ENCODE measurements around the gene CTXN2.

The CTXN2 gene

GRCh38 chr15:48191574-48192225 is at the start of gene CTXN2:
CTXN2 (plus strand) TSS chr15:48191665; CDS start chr15:48201301, 9,636 bp downstream.
- no peak for DNase-seq (ENCODE audit: low spot score)

GRCh38 chr15:48143856-48144255 is 47.6 kb upstream of the CTXN2 start:
- DNase-seq (ENCODE audit: low spot score) = no peak

- DNase-seq (ENCODE audit: low spot score) = no peak
Observed at GRCh38 chr15:48144889-48145288, 46.6 kb upstream of the CTXN2 start.

GRCh38 chr15:48145923-48146322 is 45.5 kb upstream of the CTXN2 start:
- DNase-seq (ENCODE audit: low spot score) = no peak

- DNase-seq (ENCODE audit: low spot score) = no peak
Observed at GRCh38 chr15:48147358-48147757, 44.1 kb upstream of the CTXN2 start.

- DNase-seq (ENCODE audit: low spot score) = no peak
Observed at GRCh38 chr15:48149858-48150257, 41.6 kb upstream of the CTXN2 start.

DNA sequence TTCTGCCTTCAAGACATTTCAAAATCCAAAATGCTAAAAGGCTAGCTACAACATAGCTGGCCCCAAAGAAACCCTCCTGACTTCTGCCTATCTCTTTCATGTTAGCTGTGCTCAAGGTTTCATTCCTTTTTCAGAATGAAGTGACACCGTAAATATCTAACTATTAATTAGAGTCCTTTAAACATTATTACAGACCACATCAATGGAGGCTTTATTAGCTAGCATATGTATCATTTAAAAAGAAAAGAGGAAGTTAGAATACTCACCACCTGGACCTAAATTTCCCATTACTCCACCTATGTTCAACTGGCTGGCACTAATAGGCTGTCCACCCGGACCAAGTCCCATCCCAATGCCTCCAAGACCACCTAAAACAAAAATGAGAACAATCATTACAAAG is 37.9 kb upstream of the CTXN2 start:
- no peak for DNase-seq (ENCODE audit: low spot score)

DNA sequence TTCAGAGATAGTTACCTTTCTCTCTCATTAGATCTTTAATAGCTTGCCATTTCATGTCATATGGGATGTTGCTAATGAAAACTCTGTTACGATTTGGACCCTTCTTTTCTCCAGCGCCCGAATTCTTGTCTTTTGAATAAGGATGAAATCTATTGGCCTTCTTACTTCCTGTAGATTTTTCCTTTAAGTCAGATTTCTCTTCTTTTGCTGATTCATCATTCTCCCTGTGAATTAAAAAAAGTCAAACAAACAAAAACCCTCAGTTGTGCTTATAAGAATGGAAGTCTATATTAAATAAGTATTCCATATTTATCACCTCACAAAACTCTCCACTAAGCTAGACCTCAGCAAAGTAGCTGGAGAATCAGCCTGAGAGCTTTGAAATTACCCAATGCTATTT is 22.8 kb upstream of the CTXN2 start:
- no peak for DNase-seq (ENCODE audit: low spot score)

GRCh38 chr15:48170981-48171380 is 20.5 kb upstream of the CTXN2 start:
- DNase-seq (ENCODE audit: low spot score) = no peak

- no peak for DNase-seq (ENCODE audit: low spot score)
Observed at GRCh38 chr15:48175126-48175525, 16.3 kb upstream of the CTXN2 start.

- DNase-seq (ENCODE audit: low spot score) = no peak
Observed at GRCh38 chr15:48176112-48176511, 15.4 kb upstream of the CTXN2 start.

- DNase-seq (ENCODE audit: low spot score) = no peak
Observed at GRCh38 chr15:48176957-48177356, 14.5 kb upstream of the CTXN2 start.

DNA sequence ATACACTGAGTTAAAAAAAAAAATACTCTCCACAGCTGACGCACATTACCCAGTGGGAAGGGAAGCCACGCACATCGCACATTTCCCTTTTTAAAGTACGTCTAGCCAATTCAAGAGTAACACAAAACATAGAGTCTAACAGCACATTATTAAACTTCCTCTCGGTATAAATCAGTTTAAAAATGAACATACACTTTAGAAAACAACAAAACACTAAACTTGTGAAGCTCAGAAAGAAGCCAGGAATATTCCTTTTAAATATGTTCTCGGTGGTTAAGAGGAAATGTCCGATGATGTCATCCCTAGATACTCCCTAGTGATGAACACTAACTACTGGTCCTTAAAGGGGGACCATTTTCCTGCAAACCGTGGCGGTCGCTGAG is 14.1 kb upstream of the CTXN2 start:
- DNase-seq (ENCODE audit: low spot score) = peak; percentile 7

GRCh38 chr15:48177766-48178647 is 13.5 kb upstream of the CTXN2 start, which contains the start of gene MYEF2:
MYEF2 (minus strand) TSS chr15:48178295; CDS start chr15:48178237, 58 bp downstream.
- DNase-seq (ENCODE audit: low spot score) = peak; percentile 37

DNA sequence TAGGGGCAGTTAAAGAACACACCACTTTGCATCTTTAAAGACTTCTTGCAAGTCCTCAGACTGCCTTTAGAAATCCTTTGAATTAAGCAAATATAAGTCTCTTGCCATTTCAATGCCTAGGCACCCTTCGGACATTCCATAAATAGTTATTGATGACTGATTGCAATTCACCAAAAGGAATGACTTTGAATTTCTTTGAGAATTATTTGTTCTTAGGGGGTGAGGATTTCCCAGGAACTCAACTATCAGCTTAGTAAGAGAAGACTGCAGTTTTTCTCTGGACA is 12.9 kb upstream of the CTXN2 start:
- DNase-seq (ENCODE audit: low spot score) = no peak

DNA sequence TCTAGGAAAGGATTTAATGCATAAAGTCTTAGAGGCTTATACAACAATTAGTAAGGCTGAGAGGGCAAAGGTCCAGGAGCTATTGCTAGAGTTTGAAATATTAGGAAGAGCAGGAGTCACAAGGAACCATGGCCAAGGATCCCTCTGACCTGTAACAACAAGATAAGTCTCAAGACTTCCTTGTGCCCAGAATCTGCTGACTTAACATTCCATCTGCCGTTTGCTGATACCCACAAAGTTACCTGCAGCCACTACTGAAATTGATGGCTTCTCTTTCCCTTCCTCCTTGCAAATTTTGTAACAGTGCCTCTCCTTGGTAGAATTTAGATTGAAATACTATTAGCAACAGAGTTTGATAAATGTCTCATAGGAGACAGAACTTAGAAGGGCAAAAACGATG is 8.7 kb upstream of the CTXN2 start:
- no peak for DNase-seq (ENCODE audit: low spot score)

- DNase-seq (ENCODE audit: low spot score) = no peak
Observed at GRCh38 chr15:48185529-48185928, 5.9 kb upstream of the CTXN2 start.

DNA sequence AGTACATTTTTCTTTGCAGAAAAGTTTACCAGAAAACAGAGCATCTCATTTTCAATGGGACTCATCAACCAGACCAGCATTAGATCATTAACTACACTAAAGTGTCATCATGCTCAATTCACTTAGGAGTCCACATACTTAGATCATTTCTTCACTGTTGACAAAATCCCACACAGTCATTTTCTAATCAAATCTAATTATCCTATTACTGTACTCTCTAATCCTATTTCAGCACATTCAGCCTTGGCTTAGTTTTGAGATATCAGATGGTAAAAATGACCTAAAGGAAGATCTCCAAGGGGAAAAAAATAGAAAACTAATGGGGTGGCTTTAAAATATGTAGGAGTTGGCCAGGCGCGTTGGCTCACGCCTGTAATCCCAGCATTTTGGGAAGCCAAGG is 5.2 kb upstream of the CTXN2 start:
- no peak for DNase-seq (ENCODE audit: low spot score)

DNA sequence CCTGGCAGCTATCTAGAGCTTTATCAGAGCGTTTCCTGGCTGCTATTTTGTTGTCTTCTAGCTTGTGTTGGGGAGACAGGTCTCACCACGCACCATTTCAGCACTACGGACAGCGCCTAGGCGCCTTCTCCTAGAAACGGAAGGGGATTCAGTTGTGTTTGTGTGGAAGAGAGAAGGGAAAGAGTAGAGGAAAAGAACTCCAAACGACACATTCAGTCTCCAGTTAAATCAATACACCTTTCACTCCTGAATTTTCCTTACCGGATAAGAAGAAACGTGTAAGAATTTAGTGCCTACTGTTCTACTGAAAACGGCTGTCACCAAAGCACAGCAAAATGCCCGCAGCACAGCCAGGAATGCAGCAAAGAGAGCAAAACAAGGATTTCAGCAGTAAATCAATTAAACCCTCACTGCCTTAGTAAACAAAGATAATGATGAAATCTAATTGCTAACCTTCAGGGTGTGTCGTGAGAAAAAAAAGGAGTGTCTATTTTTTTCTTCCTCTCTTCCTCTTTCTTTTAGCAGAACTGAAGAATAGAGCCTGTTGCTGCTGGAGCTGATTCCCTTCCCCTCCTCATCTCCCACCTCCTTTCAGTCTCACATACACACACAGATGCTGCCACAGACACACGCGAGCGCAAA is 412 bp upstream of the CTXN2 start:
- peak; percentile 21 for DNase-seq (ENCODE audit: low spot score)

DNA sequence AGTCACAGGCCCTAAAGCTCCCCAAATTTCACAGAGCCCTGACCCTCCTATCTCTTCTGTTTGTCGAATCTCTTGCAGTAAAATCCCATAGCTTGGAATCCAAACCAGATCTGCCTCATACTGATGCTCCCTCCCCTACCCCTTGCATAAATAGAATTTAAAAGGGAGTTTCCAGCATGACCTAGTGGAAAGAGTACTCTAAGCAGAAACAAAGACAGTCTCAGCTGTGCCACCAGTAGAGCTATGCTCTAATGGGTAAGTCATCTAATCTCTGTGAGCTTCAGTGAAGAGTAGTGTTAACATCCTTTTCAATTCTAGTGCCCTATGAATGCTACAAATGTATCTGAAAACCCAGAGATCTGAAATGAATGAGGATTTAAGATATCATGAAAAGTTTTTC is 10.6 kb downstream of the CTXN2 start:
- no peak for DNase-seq (ENCODE audit: low spot score)

GRCh38 chr15:48205981-48206380 is 14.5 kb downstream of the CTXN2 start, which contains the start of gene SLC12A1:
SLC12A1 (plus strand) TSS chr15:48206302; CDS start chr15:48207720, 1,418 bp downstream.
- DNase-seq (ENCODE audit: low spot score) = no peak

DNA sequence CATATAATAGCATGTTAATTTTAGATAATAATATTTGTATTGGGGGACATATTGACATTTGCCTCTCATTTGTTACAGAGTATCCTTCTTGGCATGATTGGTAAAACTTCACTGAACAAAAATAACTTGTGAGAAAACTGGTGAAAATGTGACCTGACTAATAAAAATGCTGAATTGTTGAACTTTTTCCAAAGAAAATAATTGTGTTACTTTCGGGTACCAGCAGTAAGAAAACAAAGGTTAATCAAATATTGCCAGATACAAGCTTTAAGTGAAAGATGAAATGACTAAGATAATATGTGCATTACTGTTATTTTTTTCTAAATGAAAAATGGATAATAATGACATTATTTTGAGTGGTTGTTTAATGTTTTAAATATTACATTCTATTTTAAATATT is 29.8 kb downstream of the CTXN2 start:
- DNase-seq (ENCODE audit: low spot score) = no peak

DNA sequence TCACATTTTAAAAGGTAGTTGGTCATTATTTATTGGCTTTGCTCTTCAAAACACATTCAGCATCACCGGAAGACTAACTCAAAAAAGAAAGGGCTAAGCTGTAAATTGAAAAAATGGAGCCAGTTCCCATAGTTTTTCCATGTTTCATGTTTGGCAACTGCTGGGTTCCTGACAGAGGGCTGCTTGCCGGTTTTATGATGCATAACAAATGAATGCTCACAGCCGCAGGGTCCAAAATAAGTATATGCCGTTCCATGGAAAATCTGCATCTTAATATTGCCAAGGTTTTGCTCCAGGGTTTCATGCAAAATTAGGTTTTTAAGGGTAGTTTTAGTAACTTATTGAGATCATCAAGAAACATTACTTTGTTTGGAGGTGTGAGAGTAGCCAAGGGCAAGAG is 30.4 kb downstream of the CTXN2 start:
- no peak for DNase-seq (ENCODE audit: low spot score)
